B cell (primary cell): ENCODE results near the gene GATA3. TPM values are rescaled to one million over a fixed set of nuclear protein-coding genes. Genes with fewer than 3 reads are reported as not detected.

Experiments used
- ATAC-seq: fragments of 200-7000 bp; cut with Tn5 transposase; one replicate; pipeline ENCODE4 v1.10.0; 2021; ENCODE audit warnings: low read depth, mild to moderate bottlenecking, moderate number of reproducible peaks, moderate library complexity
- CTCF ChIA-PET: fragments of 350-600 bp; sonication (Branson Sonifier 250); formaldehyde crosslinking; loops from one replicate; lab custom pipeline; 2021; ENCODE audit warnings: antibody characterized with exemption, inconsistent platforms; lab: Charles Lee
- POLR2A ChIA-PET: fragments of 350-600 bp; sonication (Branson Sonifier 250); formaldehyde crosslinking; loops from one replicate; lab custom pipeline; 2021; ENCODE audit warnings: antibody characterized with exemption; lab: Charles Lee
- DNase-seq: peaks from one replicate; pipeline ENCODE4 v3.0.0; 2013
- H2AFZ ChIP-seq: 2 replicates; pipeline ENCODE4 v1.6.1; 2012; ENCODE audit warnings: mild to moderate bottlenecking, low read depth, low read length; ENCODE audit not compliant: insufficient read depth, poor library complexity, severe bottlenecking
- H3K27ac ChIP-seq, 2 donors: 1 replicate in 1 of 2; 2 replicates in 1 of 2; pipeline ENCODE4 v1.5.1; 2012 to 2013; ENCODE audit warnings: low read length in 2 of 2, mild to moderate bottlenecking in 2 of 2, moderate library complexity in 1 of 2
- H3K27me3 ChIP-seq, 4 experiments: fragments of 200-600 bp in 1 of 4; sonication (generic) in 1 of 4; replicated peaks in 1 of 4; 1 replicate in 2 of 4; 2 replicates in 2 of 4; pipeline versions ENCODE4 v1.6.1 to v1.7.0; 2013 to 2016; ENCODE audit warnings: low read length in 3 of 4, mild to moderate bottlenecking in 2 of 4, mixed read lengths in 1 of 4, moderate library complexity in 1 of 4; ENCODE audit not compliant: insufficient read depth in 4 of 4, control insufficient read depth in 3 of 4; ENCODE audit errors: control extremely low read depth in 1 of 4
- H3K36me3 ChIP-seq, 2 experiments: replicated peaks in 1 of 2; 1 replicate in 1 of 2; 2 replicates in 1 of 2; pipeline versions ENCODE4 v1.6.1 to v1.7.1; 2013; ENCODE audit warnings: low read length in 1 of 2; ENCODE audit not compliant: insufficient read depth in 2 of 2, control insufficient read depth in 1 of 2; ENCODE audit errors: control extremely low read depth in 1 of 2, extremely low read depth in 1 of 2
- H3K4me1 ChIP-seq, 2 donors: fragments of 200-600 bp in 1 of 2; sonication (generic) in 1 of 2; 1 replicate in 1 of 2; 2 replicates in 1 of 2; pipeline versions ENCODE4 v1.5.1 to v1.6.1; 2013 to 2017; ENCODE audit warnings: low read length in 2 of 2; ENCODE audit not compliant: control insufficient read depth in 2 of 2, insufficient read depth in 2 of 2
- H3K4me2 ChIP-seq: replicated peaks from 2 replicates; pipeline ENCODE3; 2012; ENCODE audit warnings: mild to moderate bottlenecking, low read depth, low read length; ENCODE audit not compliant: poor library complexity, severe bottlenecking
- H3K4me3 ChIP-seq, 5 experiments: fragments of 200-600 bp in 1 of 5; sonication (generic) in 1 of 5; 1 replicate in 3 of 5; 2 replicates in 2 of 5; pipeline versions ENCODE4 v1.5.1 to v1.7.0; 2011 to 2016; ENCODE audit warnings: low read length in 4 of 5, mild to moderate bottlenecking in 4 of 5, low read depth in 2 of 5, control low read depth in 1 of 5, moderate library complexity in 1 of 5; ENCODE audit not compliant: insufficient read depth in 1 of 5; ENCODE audit errors: control extremely low read depth in 1 of 5, extremely low read depth in 1 of 5
- H3K79me2 ChIP-seq: fragments of 200-600 bp; sonication (generic); one replicate; pipeline ENCODE4 v1.6.0; 2016; ENCODE audit warnings: low read length; ENCODE audit not compliant: control insufficient read depth, insufficient read depth
- H3K9ac ChIP-seq: fragments of 200-600 bp; sonication (generic); 2 replicates; pipeline ENCODE4 v1.6.1; 2017; ENCODE audit warnings: mild to moderate bottlenecking, low read length, moderate library complexity
- H3K9me3 ChIP-seq, 3 donors: one replicate each; pipeline versions ENCODE4 v1.6.1 to v1.7.1; 2013; ENCODE audit warnings: low read length in 2 of 3; ENCODE audit not compliant: control insufficient read depth in 2 of 3, insufficient read depth in 1 of 3; ENCODE audit errors: control extremely low read depth in 1 of 3
- H4K20me1 ChIP-seq: 2 replicates; pipeline ENCODE4 v1.6.0; 2012; ENCODE audit warnings: mild to moderate bottlenecking, low read length; ENCODE audit not compliant: insufficient read depth, control insufficient read depth, poor library complexity, severe bottlenecking
- H3K27ac Mint-ChIP-seq: one replicate; pipeline ENCODE4 v1.8.0; 2021; ENCODE audit warnings: mixed read lengths
- H3K27me3 Mint-ChIP-seq: one replicate; pipeline ENCODE4 v1.8.0; 2021; ENCODE audit warnings: mixed read lengths
- H3K4me1 Mint-ChIP-seq: one replicate; pipeline ENCODE4 v1.8.0; 2021; ENCODE audit warnings: mixed read lengths
- H3K4me3 Mint-ChIP-seq: one replicate; pipeline ENCODE4 v1.8.0; 2021; ENCODE audit warnings: mixed read lengths
- H3K9me3 Mint-ChIP-seq: one replicate; pipeline ENCODE4 v1.8.0; 2022; ENCODE audit warnings: mixed read lengths; ENCODE audit not compliant: insufficient read depth
- CTCF ChIP-seq: fragments of 200-600 bp; IDR thresholded peaks from one replicate; pipeline ENCODE4 v1.8.0; 2022; ENCODE audit warnings: antibody characterized with exemption, mild to moderate bottlenecking
- EZH2 ChIP-seq: IDR thresholded peaks from 2 replicates; pipeline ENCODE4 v1.6.1; 2012; ENCODE audit warnings: borderline replicate concordance, low read depth, mild to moderate bottlenecking, moderate library complexity, low read length; ENCODE audit not compliant: insufficient read depth, poor library complexity, severe bottlenecking
- WGBS: methylation state at CpG from one replicate; pipeline ENCODE4 v1.1.5; 2013; ENCODE audit warnings: missing lambda C conversion rate; ENCODE audit not compliant: insufficient coverage; 5-methylcytosine and 5-hydroxymethylcytosine counted together
- intact Hi-C: fragments of 100-400 bp; cut with micrococcal nuclease; formaldehyde crosslinking; loops from one replicate; pipeline ENCODE4 v1.10.0; 2022
- polyA plus RNA-seq: library from polyadenylated mRNA; depleted of rRNA; stranded (reverse); fragments of >200 nt; gene quantifications from 2 replicates; pipeline ENCODE4 v1.2.3, GENCODE V29; 2012
- total RNA-seq, 2 donors: library from RNA; stranded (reverse); fragments of 120-200 nt in 1 of 2; gene quantifications; 1 replicate in 1 of 2; 2 replicates in 1 of 2; pipeline versions ENCODE4 v1.2.3 to v1.2.4, GENCODE V29; 2013 to 2022

GATA3 gene
- total and polyA plus RNA-seq, 2 donors (not counting 1 experiment from before 2014, with no cell fraction given): 0.60 to 0.94 TPM

- CTCF ChIA-PET: no interaction called here
- no peak overlapping the region for H2AFZ ChIP-seq
- no peaks in the 10 kb centered on the region for H4K20me1 ChIP-seq
- H3K27ac ChIP-seq: no peak overlapping the region
- H3K9ac ChIP-seq: no peak overlapping the region
- H3K9me3 ChIP-seq: peaks cover 0 to 4% (median 0%) of the 10 kb centered on the region in 3 donors
- no peaks in the 10 kb centered on the region for H3K36me3 ChIP-seq
- no peaks in the 10 kb centered on the region for H3K9me3 Mint-ChIP-seq
- intact Hi-C loops: no loop called here
- no peak for DNase-seq
- H3K79me2 ChIP-seq: no peaks in the 10 kb centered on the region
- H3K4me2 ChIP-seq: no peak overlapping the region
- no peak overlapping the region for H3K27ac Mint-ChIP-seq
- TF ChIP-seq EZH2 (no peak), CTCF (no peak)
- H3K4me1 ChIP-seq: no peaks in the 10 kb centered on the region
- H3K27me3 ChIP-seq: no peaks in the 10 kb centered on the region
- no peaks in the 10 kb centered on the region for H3K4me1 Mint-ChIP-seq
- ATAC-seq: no peak
- no peak overlapping the region for H3K4me3 ChIP-seq
- 92% methylated on average over 12 of the region's 14 CpGs for WGBS
- no peaks in the 10 kb centered on the region for H3K27me3 Mint-ChIP-seq
- POLR2A ChIA-PET: no interaction called here
- no peak overlapping the region for H3K4me3 Mint-ChIP-seq
Measured at GRCh38 chr10:8095959-8096358, 41.5 kb downstream of the GATA3 start.

- H3K9me3 ChIP-seq: peaks cover 0 to 6% (median 0%) of the 10 kb centered on the region in 3 donors
- H3K4me1 ChIP-seq: no peaks in the 10 kb centered on the region
- no peak for DNase-seq
- ChIA-PET CTCF (no interaction called here), POLR2A (no interaction called here)
- H3K36me3 ChIP-seq: no peaks in the 10 kb centered on the region
- no peak for ATAC-seq
- Mint-ChIP-seq H3K9me3 (peaks cover 4% of the 10 kb centered on the region), H3K4me1 (no peaks in the 10 kb centered on the region), H3K27ac (no peak overlapping the region), H3K27me3 (no peaks in the 10 kb centered on the region), H3K4me3 (no peak overlapping the region)
- intact Hi-C loops: no loop called here
- no peak for TF ChIP-seq CTCF
- TF ChIP-seq EZH2: no peak
- H3K27ac ChIP-seq: no peak overlapping the region
- H3K9ac ChIP-seq: no peak overlapping the region
- no peak overlapping the region for H3K4me2 ChIP-seq
- no peaks in the 10 kb centered on the region for H4K20me1 ChIP-seq
- H3K27me3 ChIP-seq: no peaks in the 10 kb centered on the region
- no CpG with 5 or more reads among the region's 5 CpGs for WGBS
- no peaks in the 10 kb centered on the region for H3K79me2 ChIP-seq
- H2AFZ ChIP-seq: no peak overlapping the region
- H3K4me3 ChIP-seq: no peak overlapping the region
Measured at GRCh38 chr10:8096931-8097330, 42.4 kb downstream of the GATA3 start.
